H1 (cell line): Measurements from ENCODE around the gene DAAM1. TPM values are rescaled to one million over a fixed set of nuclear protein-coding genes. Genes with fewer than 3 reads are reported as not detected.

Source experiments
- CTCF ChIA-PET: fragments of 300-600 bp; sonication (Branson Sonifier 250); formaldehyde crosslinking; loops from one replicate; lab custom pipeline; 2021; ENCODE audit not compliant: partially characterized antibody; lab: Charles Lee
- POLR2A ChIA-PET: fragments of 300-600 bp; sonication (Branson Sonifier 250); formaldehyde crosslinking; loops from one replicate; lab custom pipeline; 2021; ENCODE audit warnings: inconsistent platforms; ENCODE audit not compliant: partially characterized antibody; lab: Charles Lee
- DNase-seq, 2 experiments: peaks; one replicate each; pipeline versions ENCODE4 v3.0.0 to v3.0.0-alpha.2; 2010 to 2022; ENCODE audit warnings: low spot score in 2 of 2, low read depth in 1 of 2, mixed read lengths in 1 of 2
- FAIRE-seq: peaks from 2 replicates; lab custom pipeline; 2011; peaks lifted over from hg19 to GRCh38; lab: Jason Lieb, UNC
- H2AFZ ChIP-seq: 2 replicates; pipeline ENCODE4 v1.8.1; 2012; ENCODE audit warnings: low read length, inconsistent platforms
- H2AK5ac ChIP-seq: 2 replicates; pipeline ENCODE4 v1.6.1; 2013; ENCODE audit warnings: low read depth, low read length
- H2BK120ac ChIP-seq: replicated peaks from 2 replicates; pipeline ENCODE3; 2013; ENCODE audit warnings: low read depth, low read length, inconsistent platforms
- H2BK12ac ChIP-seq: 2 replicates; pipeline ENCODE4 v1.6.1; 2013; ENCODE audit warnings: low read depth, low read length
- H2BK15ac ChIP-seq: 2 replicates; pipeline ENCODE4 v1.6.1; 2013; ENCODE audit warnings: low read length
- H2BK20ac ChIP-seq: 2 replicates; pipeline ENCODE4 v1.6.1; 2013; ENCODE audit warnings: low read length
- H2BK5ac ChIP-seq: 2 replicates; pipeline ENCODE4 v1.6.1; 2013; ENCODE audit warnings: low read depth, low read length
- H3K14ac ChIP-seq: 2 replicates; pipeline ENCODE4 v1.6.1; 2013; ENCODE audit warnings: inconsistent platforms; ENCODE audit not compliant: insufficient read length
- H3K18ac ChIP-seq: 2 replicates; pipeline ENCODE4 v1.6.1; 2013; ENCODE audit warnings: low read length; ENCODE audit errors: extremely low read depth
- H3K23ac ChIP-seq: 2 replicates; pipeline ENCODE4 v1.6.1; 2013; ENCODE audit warnings: inconsistent platforms; ENCODE audit not compliant: insufficient read length
- H3K23me2 ChIP-seq: 2 replicates; pipeline ENCODE4 v1.6.1; 2013; ENCODE audit warnings: low read depth, low read length
- H3K27ac ChIP-seq: 2 replicates; pipeline ENCODE4 v1.6.1; 2011; ENCODE audit warnings: low read depth, low read length, inconsistent platforms
- H3K27me3 ChIP-seq, 4 experiments: replicated peaks in 1 of 4; 1 replicate in 1 of 4; 2 replicates in 3 of 4; pipeline versions ENCODE4 v1.6.1 to v1.8.1; 2011 to 2013; ENCODE audit warnings: low read length in 3 of 4, mild to moderate bottlenecking in 3 of 4, inconsistent platforms in 2 of 4, mixed read lengths in 2 of 4, moderate library complexity in 1 of 4; ENCODE audit not compliant: control insufficient read depth in 3 of 4, insufficient read depth in 3 of 4; ENCODE audit errors: extremely low read depth in 1 of 4
- H3K36me3 ChIP-seq, 4 experiments: 2 replicates each; pipeline versions ENCODE4 v1.6.1 to v1.8.1; 2011 to 2013; ENCODE audit warnings: mild to moderate bottlenecking in 4 of 4, low read length in 3 of 4, moderate library complexity in 2 of 4, control low read depth in 1 of 4, inconsistent platforms in 1 of 4; ENCODE audit not compliant: insufficient read depth in 4 of 4, control insufficient read depth in 2 of 4
- H3K4ac ChIP-seq: replicated peaks from 2 replicates; pipeline ENCODE3; 2013; ENCODE audit warnings: low read length, low read depth, mixed read lengths, inconsistent platforms; ENCODE audit not compliant: insufficient read length
- H3K4me1 ChIP-seq, 4 experiments: replicated peaks in 1 of 4; 1 replicate in 1 of 4; 2 replicates in 3 of 4; pipeline versions ENCODE4 v1.6.1 to v1.8.1; 2011 to 2013; ENCODE audit warnings: low read length in 3 of 4, inconsistent platforms in 2 of 4, mixed read lengths in 1 of 4; ENCODE audit not compliant: insufficient read depth in 4 of 4, control insufficient read depth in 3 of 4
- H3K4me2 ChIP-seq, 2 experiments: 2 replicates each; pipeline versions ENCODE4 v1.6.1 to v1.8.1; 2011 to 2013; ENCODE audit warnings: low read depth in 2 of 2, low read length in 2 of 2, control low read depth in 1 of 2, inconsistent platforms in 1 of 2, mild to moderate bottlenecking in 1 of 2; ENCODE audit not compliant: insufficient read depth in 1 of 2
- H3K4me3 ChIP-seq, 4 experiments: fragments of 200-600, 300-600 bp in 1 of 4; sonication (generic), shearing (Covaris generic), sonication (Bioruptor Twin) in 1 of 4; 2 replicates each; pipeline versions ENCODE4 v1.5.1 to v1.8.1; 2011 to 2016; ENCODE audit warnings: low read length in 4 of 4, low read depth in 3 of 4, control low read depth in 2 of 4, inconsistent platforms in 2 of 4, mild to moderate bottlenecking in 2 of 4, mixed read lengths in 1 of 4, moderate library complexity in 1 of 4; ENCODE audit not compliant: insufficient read depth in 2 of 4; ENCODE audit errors: extremely low read depth in 1 of 4
- H3K56ac ChIP-seq: replicated peaks from 2 replicates; pipeline ENCODE3; 2013; ENCODE audit warnings: low read depth, mild to moderate bottlenecking, mixed read lengths, low read length, inconsistent platforms; ENCODE audit not compliant: insufficient read length
- H3K79me1 ChIP-seq: 2 replicates; pipeline ENCODE4 v1.6.1; 2013; ENCODE audit warnings: low read depth, low read length, control low read depth
- H3K79me2 ChIP-seq, 2 experiments: 2 replicates each; pipeline versions ENCODE4 v1.6.1 to v1.8.1; 2012 to 2013; ENCODE audit warnings: low read length in 2 of 2, mild to moderate bottlenecking in 2 of 2, inconsistent platforms in 1 of 2; ENCODE audit not compliant: insufficient read depth in 2 of 2, control insufficient read depth in 1 of 2
- H3K9ac ChIP-seq, 4 experiments: replicated peaks in 1 of 4; 1 replicate in 1 of 4; 2 replicates in 3 of 4; pipeline versions ENCODE4 v1.6.1 to v1.8.1; 2011 to 2013; ENCODE audit warnings: low read depth in 3 of 4, low read length in 3 of 4, control low read depth in 2 of 4, mild to moderate bottlenecking in 2 of 4, moderate library complexity in 2 of 4, inconsistent platforms in 1 of 4; ENCODE audit errors: extremely low read depth in 1 of 4
- H3K9me3 ChIP-seq, 2 experiments: 2 replicates each; pipeline versions ENCODE4 v1.6.1 to v1.8.1; 2012 to 2013; ENCODE audit warnings: mild to moderate bottlenecking in 2 of 2, moderate library complexity in 2 of 2, control low read depth in 1 of 2, inconsistent platforms in 1 of 2, low read depth in 1 of 2, low read length in 1 of 2, mixed read lengths in 1 of 2; ENCODE audit not compliant: insufficient read depth in 2 of 2
- H4K20me1 ChIP-seq, 2 experiments: replicated peaks in 1 of 2; 2 replicates each; pipeline versions ENCODE3 to v1.8.1; 2011 to 2013; ENCODE audit warnings: inconsistent platforms in 2 of 2, low read length in 2 of 2, mild to moderate bottlenecking in 1 of 2; ENCODE audit not compliant: insufficient read depth in 2 of 2, control insufficient read depth in 1 of 2
- H4K5ac ChIP-seq: 2 replicates; pipeline ENCODE4 v1.6.1; 2013; ENCODE audit warnings: low read length, low read depth, mixed read lengths, inconsistent platforms; ENCODE audit not compliant: insufficient read length
- H4K8ac ChIP-seq: 2 replicates; pipeline ENCODE4 v1.8.0; 2013; ENCODE audit warnings: mild to moderate bottlenecking, moderate library complexity, low read length, inconsistent platforms; ENCODE audit not compliant: insufficient read depth; ENCODE audit errors: extremely low read depth
- H4K91ac ChIP-seq: replicated peaks from 2 replicates; pipeline ENCODE3; 2013; ENCODE audit warnings: low read length, mixed read lengths, inconsistent platforms; ENCODE audit not compliant: insufficient read length
- ASH2L ChIP-seq: fragments of 200-600, 300-600 bp; sonication (generic); IDR thresholded peaks from one replicate; pipeline ENCODE4 v1.7.1; 2017; ENCODE audit warnings: low read length
- ATF2 ChIP-seq: IDR thresholded peaks from 2 replicates; pipeline ENCODE4 v1.6.1; 2012; ENCODE audit warnings: low read length, inconsistent platforms
- CBX5 ChIP-seq: fragments of 300-800, 300-1000 bp; sonication (generic); IDR thresholded peaks from 2 replicates; pipeline ENCODE4 v1.7.1; 2016; ENCODE audit warnings: antibody characterized with exemption, low read length, low read depth
- CBX8 ChIP-seq: fragments of 300-800, 300-1000 bp; sonication (generic); IDR thresholded peaks from 2 replicates; pipeline ENCODE4 v1.7.1; 2016; ENCODE audit warnings: low read depth, low read length, borderline replicate concordance
- CTCF ChIP-seq, 3 experiments: IDR thresholded peaks; 1 replicate in 2 of 3; 2 replicates in 1 of 3; pipeline versions ENCODE4 v1.5.1 to v1.6.1; 2011; ENCODE audit warnings: low read length in 3 of 3, mild to moderate bottlenecking in 3 of 3, inconsistent platforms in 2 of 3, low read depth in 1 of 3, moderate library complexity in 1 of 3; ENCODE audit not compliant: insufficient read depth in 1 of 3; ENCODE audit errors: control extremely low read depth in 1 of 3
- E2F6 ChIP-seq: IDR thresholded peaks from 2 replicates; pipeline ENCODE4 v1.6.1; 2012; ENCODE audit warnings: inconsistent platforms
- HDAC2 ChIP-seq, 2 experiments: fragments of 300-600 bp in 1 of 2; sonication (generic) in 1 of 2; IDR thresholded peaks; 2 replicates each; pipeline ENCODE4 v1.6.1; 2011 to 2012; ENCODE audit warnings: low read depth in 2 of 2, low read length in 2 of 2, mild to moderate bottlenecking in 2 of 2, moderate library complexity in 2 of 2, borderline replicate concordance in 1 of 2, inconsistent platforms in 1 of 2
- NRF1 ChIP-seq: IDR thresholded peaks from 2 replicates; pipeline ENCODE4 v1.6.1; 2011; ENCODE audit warnings: mild to moderate bottlenecking, low read depth, low read length, improper control_type of control experiment
- RFX5 ChIP-seq: IDR thresholded peaks from 2 replicates; pipeline ENCODE4 v1.6.1; 2011; ENCODE audit warnings: low read depth, low read length, improper control_type of control experiment, borderline replicate concordance
- SP1 ChIP-seq: IDR thresholded peaks from 2 replicates; pipeline ENCODE4 v1.6.1; 2011; ENCODE audit warnings: low read depth, low read length
- polyA plus RNA-seq, 7 experiments: library from polyadenylated mRNA; depleted of rRNA in 3 of 7; stranded (reverse) in 5 of 7; unstranded in 2 of 7; fragments of >200 nt in 5 of 7; fragments of 200-250 nt in 2 of 7; gene quantifications; 1 replicate in 5 of 7; 2 replicates in 1 of 7; 4 replicates in 1 of 7; pipeline versions ENCODE4 v1.2.1 to v1.2.3, GENCODE V29; 2011 to 2013; ENCODE audit warnings: missing spikeins in 2 of 7, mixed read lengths in 2 of 7
- total RNA-seq: library from RNA; stranded (reverse); fragmentation: NEBNext Ultra II Directional; extraction: Animal tissue kit (Norgen Biotek cat#: 25700); gene quantifications from 2 replicates; pipeline ENCODE4 v1.2.1, GENCODE V29; 2021

DAAM1 gene
- total and polyA plus RNA-seq, 2 of the 8 experiments (the other 6 are each of a cell fraction or from before 2014, with no cell fraction given) = 5.0 to 44.9 TPM

- Histone ChIP-seq H3K9me3 (no peaks in the 10 kb centered on the region), H3K4ac (no peak overlapping the region), H3K4me3 (no peak overlapping the region), H2AK5ac (no peak overlapping the region), H3K4me1 (peaks cover 0 to 4% (median 2%) of the 10 kb centered on the region in 4 experiments; a peak in 3 of 7 replicates), H2BK20ac (no peak overlapping the region), H3K56ac (no peak overlapping the region), H2BK5ac (no peak overlapping the region), H4K8ac (no peak overlapping the region), H3K4me2 (no peak overlapping the region), H2BK15ac (no peak overlapping the region), H3K18ac (no peak overlapping the region), H4K5ac (no peak overlapping the region), H2BK120ac (no peak overlapping the region), H3K14ac (no peak overlapping the region), H2AFZ (no peak overlapping the region), H3K9ac (no peak overlapping the region), H3K36me3 (peaks cover 0 to 3% (median 0%) of the 10 kb centered on the region in 4 experiments; a peak in 2 of 8 replicates), H3K27me3 (no peaks in the 10 kb centered on the region), H3K23ac (no peak overlapping the region), H4K20me1 (no peaks in the 10 kb centered on the region), H3K79me1 (no peaks in the 10 kb centered on the region), H4K91ac (no peak overlapping the region), H2BK12ac (no peak overlapping the region), H3K79me2 (no peaks in the 10 kb centered on the region), H3K27ac (no peak overlapping the region), H3K23me2 (no peaks in the 10 kb centered on the region)
- CTCF ChIA-PET = no interaction called here
- POLR2A ChIA-PET = no interaction called here
- DNase-seq (no peak), FAIRE-seq (no peak)
- TF ChIP-seq HDAC2 (IDR thresholded peaks at IDR 0.05; ENCODE audit: borderline replicate concordance in 1 of 2, low read depth in 2 of 2, low read length in 2 of 2) (no peak), ASH2L (no peak), ATF2 (no peak), CTCF (IDR thresholded peaks at IDR 0.05; ENCODE audit: control extremely low read depth in 1 of 3, insufficient read depth in 1 of 3, low read depth in 1 of 3, low read length in 3 of 3) (no peak), CBX8 (no peak), CBX5 (no peak), SP1 (no peak), RFX5 (no peak), E2F6 (no peak), NRF1 (no peak)
Observed at GRCh38 chr14:59360233-59360632, 171.8 kb downstream of the DAAM1 start.
